ENCODE measurements around the gene ASAP3.

ASAP3 gene

DNA sequence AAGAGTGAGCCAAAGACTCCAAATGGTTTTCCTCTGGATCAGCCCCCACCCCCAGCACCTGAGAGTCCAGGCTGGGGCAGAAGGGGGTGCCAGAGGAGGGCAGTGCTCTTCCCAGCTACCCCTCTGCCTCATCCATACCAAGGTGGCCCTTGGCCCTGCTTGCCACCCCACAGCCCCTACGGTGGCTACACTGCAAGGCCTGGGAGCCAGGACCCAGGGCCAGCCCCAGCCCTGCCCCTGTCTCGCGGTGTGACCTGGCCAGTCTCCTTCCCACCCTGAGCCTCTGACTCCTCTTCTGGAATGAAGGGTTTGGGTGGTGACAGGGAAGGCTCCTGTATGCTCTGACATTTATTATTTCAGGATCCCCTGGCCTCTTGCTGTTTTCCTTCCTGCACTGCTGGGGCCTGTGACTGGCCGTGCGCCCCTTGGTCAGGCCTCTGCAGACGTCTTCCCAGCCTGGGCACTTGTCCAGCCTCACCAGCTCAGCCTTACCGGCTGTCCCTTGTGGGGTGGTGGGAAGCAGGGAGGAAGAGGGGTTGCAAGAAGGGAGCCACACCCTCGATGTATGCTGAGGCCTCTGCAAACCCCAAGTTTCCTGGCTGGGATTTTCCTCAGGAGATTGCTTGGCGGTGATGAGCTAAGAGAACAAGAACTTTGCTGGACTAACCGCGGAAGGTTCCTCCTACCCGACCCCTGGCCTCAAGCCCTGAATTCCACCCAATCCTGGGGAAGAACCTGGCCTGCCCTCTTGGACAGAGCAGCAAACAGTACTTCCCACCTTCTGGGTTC, 13.5 kb downstream of the ASAP3 start:
- ATAC-seq: no peak
- TF ChIP-seq ZNF565 (CRISPR knock-in tag; conservative IDR thresholded peaks at IDR 0.05; ENCODE audit: low read depth): no peak
- no peak for TF ChIP-seq ZFP3 (CRISPR knock-in tag; IDR thresholded peaks at IDR 0.05)
- no peak for TF ChIP-seq ZNF70 (CRISPR knock-in tag; IDR thresholded peaks at IDR 0.05)
- TF ChIP-seq, protein P1, sequence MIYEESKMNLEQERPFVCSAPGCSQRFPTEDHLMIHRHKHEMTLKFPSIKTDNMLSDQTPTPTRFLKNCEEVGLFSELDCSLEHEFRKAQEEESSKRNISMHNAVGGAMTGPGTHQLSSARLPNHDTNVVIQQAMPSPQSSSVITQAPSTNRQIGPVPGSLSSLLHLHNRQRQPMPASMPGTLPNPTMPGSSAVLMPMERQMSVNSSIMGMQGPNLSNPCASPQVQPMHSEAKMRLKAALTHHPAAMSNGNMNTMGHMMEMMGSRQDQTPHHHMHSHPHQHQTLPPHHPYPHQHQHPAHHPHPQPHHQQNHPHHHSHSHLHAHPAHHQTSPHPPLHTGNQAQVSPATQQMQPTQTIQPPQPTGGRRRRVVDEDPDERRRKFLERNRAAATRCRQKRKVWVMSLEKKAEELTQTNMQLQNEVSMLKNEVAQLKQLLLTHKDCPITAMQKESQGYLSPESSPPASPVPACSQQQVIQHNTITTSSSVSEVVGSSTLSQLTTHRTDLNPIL (CRISPR knock-in tag; IDR thresholded peaks at IDR 0.05; ENCODE audit: low read depth): no peak
- no peak for TF ChIP-seq PPARA (CRISPR knock-in tag; IDR thresholded peaks at IDR 0.05; ENCODE audit: borderline replicate concordance)
- TF ChIP-seq BACH2 (CRISPR knock-in tag; IDR thresholded peaks at IDR 0.05; ENCODE audit: borderline replicate concordance): no peak
- no peak for TF ChIP-seq ARNTL (CRISPR knock-in tag; IDR thresholded peaks at IDR 0.05; ENCODE audit: borderline replicate concordance, low read depth)

DNA sequence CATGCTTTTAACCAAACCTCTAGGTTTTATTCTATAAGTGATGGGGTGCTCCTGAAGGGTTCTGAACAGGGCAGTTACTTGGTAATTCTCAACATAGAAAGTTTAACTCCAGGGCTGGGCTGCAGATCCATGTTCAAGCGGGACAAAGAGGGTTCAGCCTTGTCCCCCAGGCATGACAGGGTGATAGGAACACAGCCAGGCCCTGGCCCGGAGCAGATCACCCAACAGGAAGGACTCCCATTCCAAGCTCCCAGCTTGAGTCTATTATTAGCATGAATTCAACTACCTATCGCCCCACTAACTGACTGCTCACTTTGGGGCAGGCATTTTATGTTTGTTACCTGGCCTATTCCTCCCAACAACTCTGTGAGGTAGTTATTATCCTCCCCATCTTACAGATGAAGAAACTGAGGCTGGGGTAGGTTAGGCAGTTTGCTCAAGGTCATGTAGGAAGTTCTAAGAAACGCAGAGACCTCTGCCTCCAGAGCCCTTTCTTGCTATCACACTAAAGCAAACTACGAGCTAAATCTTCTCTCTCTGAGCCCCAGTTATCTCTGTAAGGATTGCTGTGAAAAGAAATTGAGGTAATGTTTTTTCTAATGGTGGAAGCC, 14.5 kb downstream of the ASAP3 start:
- ATAC-seq: no peak

DNA sequence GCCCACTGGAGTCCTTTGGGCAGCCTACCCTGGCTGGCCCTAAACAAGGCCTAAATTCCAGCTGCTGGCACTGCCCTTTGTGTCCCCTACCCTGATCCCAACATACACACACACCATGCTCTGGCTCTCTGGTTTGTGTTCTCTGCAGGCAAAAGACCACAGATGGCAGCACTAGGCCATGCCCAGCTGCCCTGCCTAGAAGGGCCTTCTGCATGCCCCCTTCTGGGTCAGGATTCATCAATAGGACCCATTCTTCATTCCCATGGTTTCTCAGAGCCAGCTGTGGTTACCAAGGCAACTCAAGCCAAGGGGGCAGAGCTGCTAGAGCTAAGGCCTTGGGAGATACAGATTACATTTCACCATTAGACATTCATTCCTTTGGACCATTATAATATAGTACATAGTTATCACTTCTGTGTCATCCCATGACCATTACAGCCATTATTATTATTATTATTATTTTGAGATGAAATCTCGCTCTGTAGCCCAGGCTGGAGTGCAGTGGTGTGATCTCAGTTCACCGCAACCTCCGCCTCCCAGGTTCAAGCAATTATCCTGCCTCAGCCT, 17.5 kb downstream of the ASAP3 start:
- no peak for ATAC-seq
- TF ChIP-seq, protein P2, sequence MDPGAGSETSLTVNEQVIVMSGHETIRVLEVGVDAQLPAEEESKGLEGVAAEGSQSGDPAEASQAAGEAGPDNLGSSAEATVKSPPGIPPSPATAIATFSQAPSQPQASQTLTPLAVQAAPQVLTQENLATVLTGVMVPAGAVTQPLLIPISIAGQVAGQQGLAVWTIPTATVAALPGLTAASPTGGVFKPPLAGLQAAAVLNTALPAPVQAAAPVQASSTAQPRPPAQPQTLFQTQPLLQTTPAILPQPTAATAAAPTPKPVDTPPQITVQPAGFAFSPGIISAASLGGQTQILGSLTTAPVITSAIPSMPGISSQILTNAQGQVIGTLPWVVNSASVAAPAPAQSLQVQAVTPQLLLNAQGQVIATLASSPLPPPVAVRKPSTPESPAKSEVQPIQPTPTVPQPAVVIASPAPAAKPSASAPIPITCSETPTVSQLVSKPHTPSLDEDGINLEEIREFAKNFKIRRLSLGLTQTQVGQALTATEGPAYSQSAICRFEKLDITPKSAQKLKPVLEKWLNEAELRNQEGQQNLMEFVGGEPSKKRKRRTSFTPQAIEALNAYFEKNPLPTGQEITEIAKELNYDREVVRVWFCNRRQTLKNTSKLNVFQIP (CRISPR knock-in tag; IDR thresholded peaks at IDR 0.05; ENCODE audit: borderline replicate concordance, low read depth): no peak
- TF ChIP-seq ZFP30 (CRISPR knock-in tag; IDR thresholded peaks at IDR 0.05): no peak
- TF ChIP-seq BACH2 (CRISPR knock-in tag; IDR thresholded peaks at IDR 0.05; ENCODE audit: borderline replicate concordance): no peak
- no peak for TF ChIP-seq GLIS3 (CRISPR knock-in tag; IDR thresholded peaks at IDR 0.05)
- no peak for TF ChIP-seq ARNTL (CRISPR knock-in tag; IDR thresholded peaks at IDR 0.05; ENCODE audit: borderline replicate concordance, low read depth)
- no peak for TF ChIP-seq PPARA (CRISPR knock-in tag; IDR thresholded peaks at IDR 0.05; ENCODE audit: borderline replicate concordance)
- no peak for TF ChIP-seq ISL1 (CRISPR knock-in tag; IDR thresholded peaks at IDR 0.05)
- TF ChIP-seq, protein P1 (CRISPR knock-in tag; IDR thresholded peaks at IDR 0.05; ENCODE audit: low read depth): no peak

More for the DNA sequence above, 14.5 kb downstream of the ASAP3 start:
- TF ChIP-seq ZFP30 (CRISPR knock-in tag; IDR thresholded peaks at IDR 0.05) (no peak), TCF4 (CRISPR knock-in tag; IDR thresholded peaks at IDR 0.05; ENCODE audit: borderline replicate concordance) (no peak), ISL1 (CRISPR knock-in tag; IDR thresholded peaks at IDR 0.05) (no peak), ARNTL (CRISPR knock-in tag; IDR thresholded peaks at IDR 0.05; ENCODE audit: borderline replicate concordance, low read depth) (no peak), ZC3H10 (CRISPR knock-in tag; IDR thresholded peaks at IDR 0.05) (no peak), GLIS3 (CRISPR knock-in tag; IDR thresholded peaks at IDR 0.05) (no peak)
- TF ChIP-seq, protein P3, sequence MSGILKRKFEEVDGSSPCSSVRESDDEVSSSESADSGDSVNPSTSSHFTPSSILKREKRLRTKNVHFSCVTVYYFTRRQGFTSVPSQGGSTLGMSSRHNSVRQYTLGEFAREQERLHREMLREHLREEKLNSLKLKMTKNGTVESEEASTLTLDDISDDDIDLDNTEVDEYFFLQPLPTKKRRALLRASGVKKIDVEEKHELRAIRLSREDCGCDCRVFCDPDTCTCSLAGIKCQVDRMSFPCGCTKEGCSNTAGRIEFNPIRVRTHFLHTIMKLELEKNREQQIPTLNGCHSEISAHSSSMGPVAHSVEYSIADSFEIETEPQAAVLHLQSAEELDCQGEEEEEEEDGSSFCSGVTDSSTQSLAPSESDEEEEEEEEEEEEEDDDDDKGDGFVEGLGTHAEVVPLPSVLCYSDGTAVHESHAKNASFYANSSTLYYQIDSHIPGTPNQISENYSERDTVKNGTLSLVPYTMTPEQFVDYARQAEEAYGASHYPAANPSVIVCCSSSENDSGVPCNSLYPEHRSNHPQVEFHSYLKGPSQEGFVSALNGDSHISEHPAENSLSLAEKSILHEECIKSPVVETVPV (CRISPR knock-in tag; IDR thresholded peaks at IDR 0.05): no peak
- TF ChIP-seq, protein P4, sequence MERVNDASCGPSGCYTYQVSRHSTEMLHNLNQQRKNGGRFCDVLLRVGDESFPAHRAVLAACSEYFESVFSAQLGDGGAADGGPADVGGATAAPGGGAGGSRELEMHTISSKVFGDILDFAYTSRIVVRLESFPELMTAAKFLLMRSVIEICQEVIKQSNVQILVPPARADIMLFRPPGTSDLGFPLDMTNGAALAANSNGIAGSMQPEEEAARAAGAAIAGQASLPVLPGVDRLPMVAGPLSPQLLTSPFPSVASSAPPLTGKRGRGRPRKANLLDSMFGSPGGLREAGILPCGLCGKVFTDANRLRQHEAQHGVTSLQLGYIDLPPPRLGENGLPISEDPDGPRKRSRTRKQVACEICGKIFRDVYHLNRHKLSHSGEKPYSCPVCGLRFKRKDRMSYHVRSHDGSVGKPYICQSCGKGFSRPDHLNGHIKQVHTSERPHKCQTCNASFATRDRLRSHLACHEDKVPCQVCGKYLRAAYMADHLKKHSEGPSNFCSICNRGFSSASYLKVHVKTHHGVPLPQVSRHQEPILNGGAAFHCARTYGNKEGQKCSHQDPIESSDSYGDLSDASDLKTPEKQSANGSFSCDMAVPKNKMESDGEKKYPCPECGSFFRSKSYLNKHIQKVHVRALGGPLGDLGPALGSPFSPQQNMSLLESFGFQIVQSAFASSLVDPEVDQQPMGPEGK (CRISPR knock-in tag; IDR thresholded peaks at IDR 0.05; ENCODE audit: borderline replicate concordance): no peak
- TF ChIP-seq, protein P5, sequence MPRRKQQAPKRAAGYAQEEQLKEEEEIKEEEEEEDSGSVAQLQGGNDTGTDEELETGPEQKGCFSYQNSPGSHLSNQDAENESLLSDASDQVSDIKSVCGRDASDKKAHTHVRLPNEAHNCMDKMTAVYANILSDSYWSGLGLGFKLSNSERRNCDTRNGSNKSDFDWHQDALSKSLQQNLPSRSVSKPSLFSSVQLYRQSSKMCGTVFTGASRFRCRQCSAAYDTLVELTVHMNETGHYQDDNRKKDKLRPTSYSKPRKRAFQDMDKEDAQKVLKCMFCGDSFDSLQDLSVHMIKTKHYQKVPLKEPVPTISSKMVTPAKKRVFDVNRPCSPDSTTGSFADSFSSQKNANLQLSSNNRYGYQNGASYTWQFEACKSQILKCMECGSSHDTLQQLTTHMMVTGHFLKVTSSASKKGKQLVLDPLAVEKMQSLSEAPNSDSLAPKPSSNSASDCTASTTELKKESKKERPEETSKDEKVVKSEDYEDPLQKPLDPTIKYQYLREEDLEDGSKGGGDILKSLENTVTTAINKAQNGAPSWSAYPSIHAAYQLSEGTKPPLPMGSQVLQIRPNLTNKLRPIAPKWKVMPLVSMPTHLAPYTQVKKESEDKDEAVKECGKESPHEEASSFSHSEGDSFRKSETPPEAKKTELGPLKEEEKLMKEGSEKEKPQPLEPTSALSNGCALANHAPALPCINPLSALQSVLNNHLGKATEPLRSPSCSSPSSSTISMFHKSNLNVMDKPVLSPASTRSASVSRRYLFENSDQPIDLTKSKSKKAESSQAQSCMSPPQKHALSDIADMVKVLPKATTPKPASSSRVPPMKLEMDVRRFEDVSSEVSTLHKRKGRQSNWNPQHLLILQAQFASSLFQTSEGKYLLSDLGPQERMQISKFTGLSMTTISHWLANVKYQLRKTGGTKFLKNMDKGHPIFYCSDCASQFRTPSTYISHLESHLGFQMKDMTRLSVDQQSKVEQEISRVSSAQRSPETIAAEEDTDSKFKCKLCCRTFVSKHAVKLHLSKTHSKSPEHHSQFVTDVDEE (CRISPR knock-in tag; IDR thresholded peaks at IDR 0.05): no peak
